AG09319 (cell line): Measurements from ENCODE around the gene OXTR.

Experiments
- DNase-seq: peaks from one replicate; pipeline ENCODE4 v3.0.0-alpha.2; 2010; ENCODE audit warnings: low read depth; ENCODE audit errors: extremely low read depth
- CTCF ChIP-seq: IDR thresholded peaks from 2 replicates; pipeline ENCODE4 v1.5.1; 2011; ENCODE audit warnings: low read depth, mild to moderate bottlenecking, inconsistent platforms, low read length, moderate library complexity

OXTR gene

DNA sequence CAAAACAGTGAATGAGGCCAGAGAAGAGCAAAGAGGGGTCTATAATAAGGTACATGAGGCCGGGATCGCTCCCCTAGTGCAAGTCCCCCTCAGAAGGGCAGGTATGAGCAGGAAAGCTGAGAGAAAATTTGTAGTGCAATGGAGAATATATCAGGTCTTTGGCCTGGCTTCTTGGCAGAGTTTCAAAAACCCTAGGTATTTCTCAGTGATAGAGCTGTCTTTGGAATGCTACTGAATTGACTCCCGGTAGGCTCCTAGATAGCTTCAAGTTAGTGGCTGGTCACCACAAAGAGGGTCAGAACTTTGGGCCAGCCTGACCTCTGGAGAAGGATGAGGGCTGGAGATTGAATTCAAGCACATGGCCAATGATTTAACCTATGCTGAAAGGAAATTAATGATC is 30.6 kb upstream of the OXTR start:
- no peak for DNase-seq
- no peak for TF ChIP-seq CTCF

DNA sequence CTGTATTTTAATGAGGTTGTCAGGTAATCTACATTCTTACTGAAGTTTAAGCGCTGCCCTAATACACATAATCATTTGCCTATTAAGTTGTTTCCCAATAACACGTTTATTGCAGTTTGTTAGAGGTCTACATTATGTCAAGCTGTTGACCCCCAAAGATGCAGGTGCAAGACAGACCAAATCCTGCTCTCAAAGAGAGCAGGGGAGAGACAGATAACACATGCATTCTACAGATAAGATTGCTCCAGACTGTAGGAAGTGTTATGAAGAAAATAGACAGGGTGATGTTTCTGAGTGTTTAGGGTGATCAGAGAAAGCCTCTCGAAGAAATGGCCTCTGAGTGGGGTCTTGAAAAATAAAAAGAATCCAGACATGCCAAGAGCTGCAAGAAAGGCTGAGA is 24.8 kb upstream of the OXTR start:
- no peak for TF ChIP-seq CTCF
- DNase-seq = no peak

DNA sequence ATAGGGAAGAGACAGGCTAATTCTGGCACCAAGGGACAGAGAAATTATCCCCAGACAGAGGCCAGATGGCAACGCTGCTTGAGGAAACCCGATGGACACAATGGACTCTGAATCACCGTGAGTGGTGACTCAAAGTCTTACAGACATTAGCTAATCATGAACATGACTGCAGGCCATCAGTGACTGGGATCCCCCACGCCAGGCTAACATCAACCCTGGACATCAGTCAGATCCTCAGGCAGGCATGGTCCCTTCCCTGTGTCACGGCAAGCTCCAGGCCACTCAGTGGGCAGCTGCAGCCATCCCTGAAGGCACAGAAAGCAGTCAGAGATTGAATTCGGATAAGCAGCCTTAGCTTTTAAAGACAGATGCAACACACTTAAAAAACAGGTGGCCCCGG is 23.8 kb upstream of the OXTR start:
- no peak for TF ChIP-seq CTCF
- no peak for DNase-seq

DNA sequence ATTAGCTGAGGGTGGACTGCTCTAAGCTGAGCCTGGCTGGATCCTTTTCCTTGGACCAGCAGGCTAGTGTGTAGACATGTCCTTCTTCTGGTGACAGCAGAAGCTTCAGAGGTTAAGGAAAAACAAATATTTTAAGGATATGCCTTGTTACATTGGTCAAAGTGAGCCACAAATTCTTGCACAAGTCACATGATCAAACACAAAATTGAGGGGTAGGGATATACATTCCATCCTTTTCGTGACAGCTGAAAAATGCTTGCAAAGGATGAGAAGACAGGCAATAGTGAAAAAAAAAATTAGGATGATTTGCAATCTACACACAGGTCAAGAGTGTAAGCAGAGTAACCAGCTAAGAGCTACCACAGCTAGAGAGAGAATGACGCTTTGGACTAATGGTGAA is 21.1 kb upstream of the OXTR start:
- no peak for TF ChIP-seq CTCF
- DNase-seq = no peak

- no peak for TF ChIP-seq CTCF
- DNase-seq = no peak
These were observed 15.4 kb upstream of the OXTR start for GRCh38 chr3:8784676-8785435.

GRCh38 chr3:8780279-8780678 is 10.9 kb upstream of the OXTR start:
- TF ChIP-seq CTCF = no peak
- no peak for DNase-seq

DNA sequence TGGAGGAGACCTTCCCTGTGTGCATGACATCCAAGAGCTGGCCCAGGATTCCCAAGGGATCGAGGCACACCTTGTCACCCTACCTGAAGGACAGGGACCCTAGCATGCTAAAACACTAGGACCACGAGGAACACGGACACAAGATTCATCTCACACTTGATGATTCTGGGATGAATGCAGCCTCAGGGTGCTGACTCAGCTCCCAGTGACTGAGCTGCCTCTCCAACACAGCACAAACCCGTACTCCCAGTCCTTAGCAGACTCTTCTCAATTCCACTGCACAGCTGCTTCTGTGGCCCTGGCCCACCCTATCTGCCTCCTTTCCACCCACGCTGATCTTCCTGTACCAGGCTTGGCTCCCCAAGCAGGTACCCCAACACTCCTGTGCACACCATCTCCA is 9.1 kb upstream of the OXTR start:
- DNase-seq = no peak
- TF ChIP-seq CTCF = no peak
